ENCODE data around the gene GPC3.

The GPC3 gene

GRCh38 chrX:133669214-133669613, 316.2 kb downstream of the GPC3 start:
- no peak for TF ChIP-seq CTCF (IDR thresholded peaks at IDR 0.05; ENCODE audit: poor library complexity, severe bottlenecking)

GRCh38 chrX:133668225-133668931, 317.0 kb downstream of the GPC3 start:
- H3K36me3 ChIP-seq (ENCODE audit: low read depth): no peaks in the 10 kb centered on the region
- no peaks in the 10 kb centered on the region for H3K4me1 ChIP-seq (ENCODE audit: insufficient read depth, poor library complexity, severe bottlenecking)
- H3K4me3 ChIP-seq (ENCODE audit: severe bottlenecking): no peak overlapping the region
- no peak for TF ChIP-seq CTCF (IDR thresholded peaks at IDR 0.05; ENCODE audit: poor library complexity, severe bottlenecking)
- DNase-seq (ENCODE audit: low spot score) (no peak), ATAC-seq (ENCODE audit: low read depth) (peak; percentile 80; the same call in 2 of the 3 replicates)
- H3K27me3 ChIP-seq (ENCODE audit: insufficient read depth, poor library complexity, severe bottlenecking): no peaks in the 10 kb centered on the region
- H3K27ac ChIP-seq (ENCODE audit: poor library complexity, severe bottlenecking): no peak overlapping the region
- no peaks in the 10 kb centered on the region for H3K9me3 ChIP-seq (ENCODE audit: severe bottlenecking)

More at GRCh38 chrX:133669214-133669613, 316.2 kb downstream of the GPC3 start:
- no peak for DNase-seq (ENCODE audit: low spot score)
- Histone ChIP-seq H3K36me3 (ENCODE audit: low read depth) (no peaks in the 10 kb centered on the region), H3K27ac (ENCODE audit: poor library complexity, severe bottlenecking) (no peak overlapping the region), H3K27me3 (ENCODE audit: insufficient read depth, poor library complexity, severe bottlenecking) (no peaks in the 10 kb centered on the region), H3K4me3 (ENCODE audit: severe bottlenecking) (no peak overlapping the region), H3K9me3 (ENCODE audit: severe bottlenecking) (no peaks in the 10 kb centered on the region), H3K4me1 (ENCODE audit: insufficient read depth, poor library complexity, severe bottlenecking) (no peaks in the 10 kb centered on the region)
- no peak for ATAC-seq (ENCODE audit: low read depth)

DNA sequence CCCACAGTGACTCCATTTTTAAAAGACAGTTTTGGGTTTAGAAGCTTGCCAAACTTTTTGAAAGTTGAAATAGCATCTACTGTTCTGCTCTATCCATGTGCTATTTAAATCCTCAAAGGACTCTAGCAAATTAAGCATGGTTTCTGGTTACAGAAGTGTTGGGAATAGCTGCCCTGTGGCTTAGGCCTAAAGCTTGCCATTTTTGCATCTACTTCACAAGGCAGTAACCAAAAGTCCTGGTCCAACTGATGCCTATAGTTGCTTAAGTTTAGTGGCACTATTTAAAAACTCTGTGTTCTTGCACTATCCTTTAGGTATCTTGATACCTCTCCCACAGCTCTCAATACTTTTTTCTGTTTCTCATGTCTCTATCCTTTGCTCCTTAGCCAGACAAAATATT, 319.1 kb downstream of the GPC3 start:
- TF ChIP-seq CTCF (IDR thresholded peaks at IDR 0.05; ENCODE audit: poor library complexity, severe bottlenecking): no peak
- no peaks in the 10 kb centered on the region for H3K36me3 ChIP-seq (ENCODE audit: low read depth)
- H3K4me1 ChIP-seq (ENCODE audit: insufficient read depth, poor library complexity, severe bottlenecking): no peaks in the 10 kb centered on the region
- no peaks in the 10 kb centered on the region for H3K9me3 ChIP-seq (ENCODE audit: severe bottlenecking)
- ATAC-seq (ENCODE audit: low read depth) (no peak), DNase-seq (ENCODE audit: low spot score) (no peak)
- H3K4me3 ChIP-seq (ENCODE audit: severe bottlenecking): no peak overlapping the region
- no peak overlapping the region for H3K27ac ChIP-seq (ENCODE audit: poor library complexity, severe bottlenecking)
- no peaks in the 10 kb centered on the region for H3K27me3 ChIP-seq (ENCODE audit: insufficient read depth, poor library complexity, severe bottlenecking)

DNA sequence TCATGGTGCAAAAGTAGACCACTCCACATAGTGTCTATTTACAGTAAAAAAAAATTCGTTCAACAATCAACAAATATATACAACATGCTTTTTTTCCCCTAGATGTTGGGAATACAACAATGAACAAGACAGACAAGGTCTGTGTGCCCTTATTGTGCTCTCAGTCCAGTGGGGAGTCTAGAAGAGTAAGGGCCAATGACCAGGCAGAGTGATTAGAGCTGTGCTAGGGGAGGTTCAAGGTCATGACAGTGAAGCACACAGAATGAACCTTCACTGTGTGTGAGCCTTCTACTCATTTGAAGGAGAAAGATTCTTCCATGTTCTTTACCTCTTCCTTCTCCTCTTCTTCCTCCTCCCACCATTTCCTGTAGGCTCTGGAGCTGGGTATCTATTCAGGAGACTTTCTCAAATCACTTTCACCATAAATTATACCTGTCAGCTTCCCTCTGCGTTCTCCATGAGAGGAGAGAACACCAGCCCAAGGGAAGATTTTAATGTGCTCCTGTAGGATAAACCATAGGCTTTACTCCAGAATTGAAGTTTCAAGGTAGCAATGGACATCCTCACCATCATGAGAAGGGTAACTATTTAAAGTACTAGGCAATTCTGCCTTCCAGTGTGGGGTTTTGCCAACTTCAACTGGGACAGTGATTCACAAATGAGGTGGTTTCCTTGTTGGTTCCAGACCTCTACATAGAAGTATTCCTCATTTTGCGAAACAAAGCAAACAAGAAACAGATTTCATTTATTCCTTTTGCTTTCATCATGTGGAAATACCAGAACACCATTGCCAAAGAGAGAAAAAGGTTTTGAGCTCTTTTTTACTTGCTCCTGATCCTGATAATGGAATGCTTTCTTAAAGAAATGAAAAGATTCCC, 323.2 kb downstream of the GPC3 start:
- Histone ChIP-seq H3K9me3 (ENCODE audit: severe bottlenecking) (no peaks in the 10 kb centered on the region), H3K36me3 (ENCODE audit: low read depth) (no peaks in the 10 kb centered on the region), H3K4me1 (ENCODE audit: insufficient read depth, poor library complexity, severe bottlenecking) (no peaks in the 10 kb centered on the region), H3K4me3 (ENCODE audit: severe bottlenecking) (no peak overlapping the region), H3K27ac (ENCODE audit: poor library complexity, severe bottlenecking) (no peak overlapping the region), H3K27me3 (ENCODE audit: insufficient read depth, poor library complexity, severe bottlenecking) (no peaks in the 10 kb centered on the region)
- TF ChIP-seq CTCF (IDR thresholded peaks at IDR 0.05; ENCODE audit: poor library complexity, severe bottlenecking): no peak
- DNase-seq (ENCODE audit: low spot score) (no peak), ATAC-seq (ENCODE audit: low read depth) (no peak)
